K562 (cell line): ENCODE results near the gene MBD1. TPM values are rescaled to one million over a fixed set of nuclear protein-coding genes. Genes with fewer than 3 reads are reported as not detected.
A peak's percentile ranks its signal among the peaks of the same experiment; 100 is the strongest.

ENCODE experiments used
- CBX2 ChIP-seq: fragments of 200-600 bp; sonication (generic); IDR thresholded peaks from one replicate; pipeline ENCODE4 v1.6.1; 2012; ENCODE audit warnings: mild to moderate bottlenecking, low read length, inconsistent platforms; ENCODE audit not compliant: insufficient read depth, poor library complexity, severe bottlenecking
- CTBP1 ChIP-seq: fragments of 450-650 bp; IDR thresholded peaks from 2 replicates; pipeline ENCODE4 v1.6.1; 2016; ENCODE audit warnings: borderline replicate concordance
- CTCFL ChIP-seq: IDR thresholded peaks from 2 replicates; pipeline ENCODE4 v1.6.1; 2011; ENCODE audit warnings: borderline replicate concordance, low read depth, mild to moderate bottlenecking, moderate library complexity, low read length; ENCODE audit not compliant: insufficient read depth, poor library complexity, severe bottlenecking
- FOXA1 ChIP-seq: fragments of 450-650 bp; IDR thresholded peaks from 2 replicates; pipeline ENCODE4 v1.6.1; 2016; ENCODE audit warnings: mild to moderate bottlenecking, borderline replicate concordance
- POLR2AphosphoS5 ChIP-seq: IDR thresholded peaks from 2 replicates; pipeline ENCODE4 v1.6.1; 2011; ENCODE audit warnings: mild to moderate bottlenecking, low read depth, low read length, moderate library complexity; ENCODE audit not compliant: control insufficient read depth, insufficient read depth
- PYGO2 ChIP-seq: fragments of 450-650 bp; IDR thresholded peaks from 2 replicates; pipeline ENCODE4 v1.6.1; 2016; ENCODE audit warnings: mild to moderate bottlenecking, missing genetic modification characterization, moderate library complexity, missing compliant biosample characterization
- RBM39 ChIP-seq: fragments of 200-400 bp; formaldehyde crosslinking; optimal IDR thresholded peaks from 2 replicates; pipeline ENCODE3; 2018; ENCODE audit warnings: low read depth, low read length
- ZNF445 ChIP-seq: fragments of 250-450 bp; sonication (Bioruptor Pico); IDR thresholded peaks from 2 replicates; pipeline ENCODE4 v1.4.0; 2020; ENCODE audit warnings: low read depth, mild to moderate bottlenecking, moderate library complexity
- polyA plus RNA-seq, 8 experiments: library from polyadenylated mRNA; depleted of rRNA in 4 of 8; stranded (reverse) in 5 of 8; unstranded in 3 of 8; fragments of >200 nt; fragmentation: Nextera tagmentation in 2 of 8; fragmentation: Illumina TruSeq in 1 of 8; extraction: Ambion mirVana in 2 of 8; extraction: Trizol in 1 of 8; gene quantifications; 2 replicates each; pipeline versions ENCODE4 v1.2.1 to v1.2.3, GENCODE V29; 2011 to 2014; ENCODE audit warnings: inconsistent platforms in 1 of 8, missing spikeins in 1 of 8
- total RNA-seq, 7 experiments: library from RNA; depleted of rRNA in 6 of 7; stranded (reverse); fragments of >200 nt in 6 of 7; fragmentation: Illumina TruSeq in 2 of 7; extraction: Trizol in 2 of 7; gene quantifications; 2 replicates each; pipeline versions ENCODE4 v1.2.1 to v1.2.3, GENCODE V29; 2011 to 2021; ENCODE audit warnings: low replicate concordance in 1 of 7
- TF ChIP-seq, protein P1 (sequence below): IDR thresholded peaks from 3 replicates; pipeline ENCODE4 v1.6.1; 2011; ENCODE audit warnings: borderline replicate concordance, mild to moderate bottlenecking, moderate library complexity; ENCODE audit not compliant: insufficient read length; ENCODE audit errors: extremely low read depth
- TF ChIP-seq, protein P2 (sequence below), 2 experiments: fragments of 450-650 bp in 1 of 2; sonication (generic) in 1 of 2; formaldehyde crosslinking in 1 of 2; IDR thresholded peaks; 2 replicates each; pipeline versions ENCODE4 v1.7.1 to v1.9.0; 2016 to 2022; ENCODE audit warnings: inconsistent platforms in 1 of 2, mild to moderate bottlenecking in 1 of 2, missing genetic modification reagents in 1 of 2

Gene MBD1
- total and polyA plus RNA-seq, 9 of the 15 experiments (the other 6 are each of a cell fraction or from before 2014, with no cell fraction given): 3.0 to 59.7 (median 31.7) TPM

GRCh38 chr18:50281295-50281971 lies at the start of gene MBD1 (continued):
- TF ChIP-seq, protein P1, sequence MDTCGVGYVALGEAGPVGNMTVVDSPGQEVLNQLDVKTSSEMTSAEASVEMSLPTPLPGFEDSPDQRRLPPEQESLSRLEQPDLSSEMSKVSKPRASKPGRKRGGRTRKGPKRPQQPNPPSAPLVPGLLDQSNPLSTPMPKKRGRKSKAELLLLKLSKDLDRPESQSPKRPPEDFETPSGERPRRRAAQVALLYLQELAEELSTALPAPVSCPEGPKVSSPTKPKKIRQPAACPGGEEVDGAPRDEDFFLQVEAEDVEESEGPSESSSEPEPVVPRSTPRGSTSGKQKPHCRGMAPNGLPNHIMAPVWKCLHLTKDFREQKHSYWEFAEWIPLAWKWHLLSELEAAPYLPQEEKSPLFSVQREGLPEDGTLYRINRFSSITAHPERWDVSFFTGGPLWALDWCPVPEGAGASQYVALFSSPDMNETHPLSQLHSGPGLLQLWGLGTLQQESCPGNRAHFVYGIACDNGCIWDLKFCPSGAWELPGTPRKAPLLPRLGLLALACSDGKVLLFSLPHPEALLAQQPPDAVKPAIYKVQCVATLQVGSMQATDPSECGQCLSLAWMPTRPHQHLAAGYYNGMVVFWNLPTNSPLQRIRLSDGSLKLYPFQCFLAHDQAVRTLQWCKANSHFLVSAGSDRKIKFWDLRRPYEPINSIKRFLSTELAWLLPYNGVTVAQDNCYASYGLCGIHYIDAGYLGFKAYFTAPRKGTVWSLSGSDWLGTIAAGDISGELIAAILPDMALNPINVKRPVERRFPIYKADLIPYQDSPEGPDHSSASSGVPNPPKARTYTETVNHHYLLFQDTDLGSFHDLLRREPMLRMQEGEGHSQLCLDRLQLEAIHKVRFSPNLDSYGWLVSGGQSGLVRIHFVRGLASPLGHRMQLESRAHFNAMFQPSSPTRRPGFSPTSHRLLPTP: no peak
- peak; percentile 49; the same call in 1 of the 2 replicates for TF ChIP-seq CTBP1
- TF ChIP-seq ZNF445 (CRISPR knock-in tag): no peak
- no peak for TF ChIP-seq RBM39
- peak; percentile 70; the same call in 1 of the 2 replicates for TF ChIP-seq POLR2AphosphoS5
- no peak for TF ChIP-seq PYGO2 (tag)
- TF ChIP-seq, protein P2, sequence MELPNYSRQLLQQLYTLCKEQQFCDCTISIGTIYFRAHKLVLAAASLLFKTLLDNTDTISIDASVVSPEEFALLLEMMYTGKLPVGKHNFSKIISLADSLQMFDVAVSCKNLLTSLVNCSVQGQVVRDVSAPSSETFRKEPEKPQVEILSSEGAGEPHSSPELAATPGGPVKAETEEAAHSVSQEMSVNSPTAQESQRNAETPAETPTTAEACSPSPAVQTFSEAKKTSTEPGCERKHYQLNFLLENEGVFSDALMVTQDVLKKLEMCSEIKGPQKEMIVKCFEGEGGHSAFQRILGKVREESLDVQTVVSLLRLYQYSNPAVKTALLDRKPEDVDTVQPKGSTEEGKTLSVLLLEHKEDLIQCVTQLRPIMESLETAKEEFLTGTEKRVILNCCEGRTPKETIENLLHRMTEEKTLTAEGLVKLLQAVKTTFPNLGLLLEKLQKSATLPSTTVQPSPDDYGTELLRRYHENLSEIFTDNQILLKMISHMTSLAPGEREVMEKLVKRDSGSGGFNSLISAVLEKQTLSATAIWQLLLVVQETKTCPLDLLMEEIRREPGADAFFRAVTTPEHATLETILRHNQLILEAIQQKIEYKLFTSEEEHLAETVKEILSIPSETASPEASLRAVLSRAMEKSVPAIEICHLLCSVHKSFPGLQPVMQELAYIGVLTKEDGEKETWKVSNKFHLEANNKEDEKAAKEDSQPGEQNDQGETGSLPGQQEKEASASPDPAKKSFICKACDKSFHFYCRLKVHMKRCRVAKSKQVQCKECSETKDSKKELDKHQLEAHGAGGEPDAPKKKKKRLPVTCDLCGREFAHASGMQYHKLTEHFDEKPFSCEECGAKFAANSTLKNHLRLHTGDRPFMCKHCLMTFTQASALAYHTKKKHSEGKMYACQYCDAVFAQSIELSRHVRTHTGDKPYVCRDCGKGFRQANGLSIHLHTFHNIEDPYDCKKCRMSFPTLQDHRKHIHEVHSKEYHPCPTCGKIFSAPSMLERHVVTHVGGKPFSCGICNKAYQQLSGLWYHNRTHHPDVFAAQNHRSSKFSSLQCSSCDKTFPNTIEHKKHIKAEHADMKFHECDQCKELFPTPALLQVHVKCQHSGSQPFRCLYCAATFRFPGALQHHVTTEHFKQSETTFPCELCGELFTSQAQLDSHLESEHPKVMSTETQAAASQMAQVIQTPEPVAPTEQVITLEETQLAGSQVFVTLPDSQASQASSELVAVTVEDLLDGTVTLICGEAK (IDR thresholded peaks at IDR 0.05): peak; percentile 94
- TF ChIP-seq, protein P2 (CRISPR knock-in tag; IDR thresholded peaks at IDR 0.05): no peak
- TF ChIP-seq FOXA1: no peak
- no peak for TF ChIP-seq CTCFL
- no peak for TF ChIP-seq CBX2
